Gastrocnemius medialis (tissue), 4 donors: ENCODE results near the gene ITPR2.

Experiments used
- POLR2A ChIP-seq, 2 donors: fragments of 450-650 bp; IDR thresholded peaks; one replicate each; pipeline ENCODE4 v1.6.1; 2017; ENCODE audit warnings: antibody characterized with exemption in 2 of 2, mild to moderate bottlenecking in 2 of 2, moderate library complexity in 2 of 2
- TF ChIP-seq, protein P1 (sequence below), 5 experiments: fragments of 450-650 bp in 3 of 5; fragments of 200-600 bp in 2 of 5; sonication (generic) in 2 of 5; IDR thresholded peaks in 4 of 5; conservative IDR thresholded peaks in 1 of 5; 1 replicate in 4 of 5; 2 replicates in 1 of 5; pipeline ENCODE4 v1.5.1; 2016 to 2019; ENCODE audit warnings: antibody characterized with exemption in 5 of 5, mild to moderate bottlenecking in 3 of 5, moderate library complexity in 3 of 5

DNA sequence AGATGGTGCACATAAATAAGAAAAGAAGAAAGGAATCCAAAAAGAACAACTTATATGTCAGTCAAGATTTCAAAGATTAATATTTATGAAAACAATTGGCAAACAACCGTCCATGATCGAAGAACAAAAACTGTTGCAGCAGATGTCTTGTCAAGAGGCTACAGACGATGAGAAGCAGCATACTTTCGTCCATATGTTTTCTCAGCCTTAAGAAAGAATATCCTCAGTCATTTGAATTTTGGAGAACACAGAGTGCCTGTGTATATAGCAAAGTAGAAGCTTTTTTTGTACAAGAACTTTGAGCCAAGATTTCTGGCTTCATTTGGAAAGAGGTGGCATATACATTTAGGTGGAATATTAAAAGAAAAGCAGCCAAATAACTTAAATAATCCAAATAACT lies 297.2 kb downstream of the ITPR2 start:
- TF ChIP-seq, protein P1, sequence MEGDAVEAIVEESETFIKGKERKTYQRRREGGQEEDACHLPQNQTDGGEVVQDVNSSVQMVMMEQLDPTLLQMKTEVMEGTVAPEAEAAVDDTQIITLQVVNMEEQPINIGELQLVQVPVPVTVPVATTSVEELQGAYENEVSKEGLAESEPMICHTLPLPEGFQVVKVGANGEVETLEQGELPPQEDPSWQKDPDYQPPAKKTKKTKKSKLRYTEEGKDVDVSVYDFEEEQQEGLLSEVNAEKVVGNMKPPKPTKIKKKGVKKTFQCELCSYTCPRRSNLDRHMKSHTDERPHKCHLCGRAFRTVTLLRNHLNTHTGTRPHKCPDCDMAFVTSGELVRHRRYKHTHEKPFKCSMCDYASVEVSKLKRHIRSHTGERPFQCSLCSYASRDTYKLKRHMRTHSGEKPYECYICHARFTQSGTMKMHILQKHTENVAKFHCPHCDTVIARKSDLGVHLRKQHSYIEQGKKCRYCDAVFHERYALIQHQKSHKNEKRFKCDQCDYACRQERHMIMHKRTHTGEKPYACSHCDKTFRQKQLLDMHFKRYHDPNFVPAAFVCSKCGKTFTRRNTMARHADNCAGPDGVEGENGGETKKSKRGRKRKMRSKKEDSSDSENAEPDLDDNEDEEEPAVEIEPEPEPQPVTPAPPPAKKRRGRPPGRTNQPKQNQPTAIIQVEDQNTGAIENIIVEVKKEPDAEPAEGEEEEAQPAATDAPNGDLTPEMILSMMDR (IDR thresholded peaks at IDR 0.05 in 4 of 5, conservative IDR thresholded peaks at IDR 0.05 in 1 of 5): no peak
- no peak for TF ChIP-seq POLR2A (IDR thresholded peaks at IDR 0.05)
